ENCODE data around the gene SMOC1. TPM values are rescaled to one million over a fixed set of nuclear protein-coding genes. Genes with fewer than 3 reads are reported as not detected.
"Not testable (repeated sequence)": the region's sequence is repeated elsewhere in the genome, so short reads cannot be mapped to it uniquely, and the experiment has no call there.

The SMOC1 gene
- total RNA-seq, 2 donors from 2014 or later: 25.2 to 29.8 TPM

DNA sequence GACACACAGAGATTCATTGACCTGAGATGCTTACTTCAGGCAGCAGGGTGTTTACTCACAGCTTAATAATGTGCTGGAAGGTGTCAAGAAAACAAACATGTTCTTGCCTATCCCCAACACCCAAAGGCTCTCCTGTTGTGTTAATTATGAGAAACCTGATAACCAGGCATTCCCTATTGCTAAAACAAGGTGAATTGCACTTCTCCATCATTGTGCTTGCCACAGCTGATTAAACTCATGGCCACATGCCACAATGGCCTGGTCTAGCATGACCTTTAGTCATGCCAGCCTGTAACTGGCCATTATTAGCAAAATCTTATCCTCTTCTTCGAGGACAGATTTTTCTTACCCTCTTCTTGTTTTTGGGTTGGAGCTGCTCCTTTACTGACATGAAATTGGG, 21.4 kb downstream of the SMOC1 start:
- Histone ChIP-seq H3K27ac (no peak overlapping the region), H3K36me3 (no peaks in the 10 kb centered on the region), H3K9me3 (peaks cover 9% of the 10 kb centered on the region), H3K4me3 (no peak overlapping the region), H3K27me3 (replicated peaks; ENCODE audit: insufficient read depth) (no peaks in the 10 kb centered on the region), H3K4me1 (ENCODE audit: control insufficient read depth in 1 of 2, low read depth in 2 of 2) (no peaks in the 10 kb centered on the region)
- TF ChIP-seq, protein P1, sequence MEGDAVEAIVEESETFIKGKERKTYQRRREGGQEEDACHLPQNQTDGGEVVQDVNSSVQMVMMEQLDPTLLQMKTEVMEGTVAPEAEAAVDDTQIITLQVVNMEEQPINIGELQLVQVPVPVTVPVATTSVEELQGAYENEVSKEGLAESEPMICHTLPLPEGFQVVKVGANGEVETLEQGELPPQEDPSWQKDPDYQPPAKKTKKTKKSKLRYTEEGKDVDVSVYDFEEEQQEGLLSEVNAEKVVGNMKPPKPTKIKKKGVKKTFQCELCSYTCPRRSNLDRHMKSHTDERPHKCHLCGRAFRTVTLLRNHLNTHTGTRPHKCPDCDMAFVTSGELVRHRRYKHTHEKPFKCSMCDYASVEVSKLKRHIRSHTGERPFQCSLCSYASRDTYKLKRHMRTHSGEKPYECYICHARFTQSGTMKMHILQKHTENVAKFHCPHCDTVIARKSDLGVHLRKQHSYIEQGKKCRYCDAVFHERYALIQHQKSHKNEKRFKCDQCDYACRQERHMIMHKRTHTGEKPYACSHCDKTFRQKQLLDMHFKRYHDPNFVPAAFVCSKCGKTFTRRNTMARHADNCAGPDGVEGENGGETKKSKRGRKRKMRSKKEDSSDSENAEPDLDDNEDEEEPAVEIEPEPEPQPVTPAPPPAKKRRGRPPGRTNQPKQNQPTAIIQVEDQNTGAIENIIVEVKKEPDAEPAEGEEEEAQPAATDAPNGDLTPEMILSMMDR (IDR thresholded peaks at IDR 0.05): no peak
- DNase-seq (ENCODE audit: low spot score) (no peak), ATAC-seq (ENCODE audit: insufficient number of reproducible peaks, low FRiP score, low read depth) (no peak)

DNA sequence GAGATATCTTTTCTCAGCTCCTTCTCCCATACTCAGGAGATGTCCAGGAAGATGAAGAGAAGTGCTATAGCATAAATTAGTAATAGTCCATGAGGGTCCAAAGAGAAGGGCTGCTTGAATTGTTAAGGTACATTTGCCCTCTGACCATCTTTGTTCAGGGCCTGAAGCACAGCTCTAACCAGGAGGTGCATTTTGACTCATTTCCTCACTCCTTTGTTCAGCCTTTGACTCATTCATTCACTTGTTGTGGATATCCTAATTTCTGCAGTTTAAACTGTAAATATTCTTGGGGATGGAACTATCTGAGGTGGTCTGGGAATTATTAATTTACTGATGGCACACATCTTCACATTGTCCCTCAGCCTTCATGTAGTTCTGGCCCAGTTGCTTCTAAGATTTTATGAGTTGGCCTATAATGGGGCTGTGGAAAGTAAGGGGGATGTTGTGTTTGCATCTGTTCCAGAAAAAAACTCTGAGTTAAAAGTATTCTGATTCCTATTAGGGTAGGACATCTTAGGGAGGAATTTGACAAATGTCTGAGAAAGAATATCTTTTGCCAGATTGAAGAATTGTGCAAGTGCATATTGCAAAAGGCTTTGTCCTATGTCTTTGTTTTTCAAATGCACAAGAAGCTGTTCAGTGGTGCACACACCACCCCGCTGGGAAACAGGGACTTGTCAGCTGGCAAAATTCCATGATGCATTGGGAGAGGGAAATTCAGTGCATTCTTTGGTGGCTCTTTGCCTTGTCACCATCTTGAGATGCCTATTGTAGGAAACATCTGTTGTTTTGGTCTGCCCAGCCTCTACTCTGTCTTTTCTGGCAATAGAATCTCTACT, 22.1 kb downstream of the SMOC1 start:
- Histone ChIP-seq H3K36me3 (no peaks in the 10 kb centered on the region), H3K27ac (no peak overlapping the region), H3K4me3 (no peak overlapping the region), H3K4me1 (ENCODE audit: control insufficient read depth in 1 of 2, low read depth in 2 of 2) (no peaks in the 10 kb centered on the region), H3K27me3 (replicated peaks; ENCODE audit: insufficient read depth) (no peaks in the 10 kb centered on the region), H3K9me3 (peaks cover 9% of the 10 kb centered on the region)
- no peak for ATAC-seq (ENCODE audit: insufficient number of reproducible peaks, low FRiP score, low read depth)
- DNase-seq (ENCODE audit: low spot score): no peak
- TF ChIP-seq, protein P1 (IDR thresholded peaks at IDR 0.05): no peak

DNA sequence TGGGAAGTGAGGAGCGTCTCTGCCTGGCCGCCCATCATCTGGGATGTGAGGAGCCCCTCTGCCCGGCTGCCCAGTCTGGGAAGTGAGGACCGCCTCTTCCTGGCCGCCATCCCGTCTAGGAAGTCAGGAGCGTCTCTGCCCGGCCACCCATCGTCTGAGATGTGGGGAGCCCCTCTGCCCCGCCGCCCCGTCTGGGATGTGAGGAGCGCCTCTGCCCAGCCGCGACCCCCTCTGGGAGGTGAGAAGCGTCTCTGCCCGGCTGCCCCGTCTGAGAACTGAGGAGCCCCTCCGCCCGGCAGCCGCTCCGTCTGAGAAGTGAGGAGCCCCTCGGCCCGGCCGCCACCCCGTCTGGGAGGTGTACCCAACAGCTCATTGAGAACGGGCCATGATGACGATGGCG, 23.8 kb downstream of the SMOC1 start:
- not testable (repeated sequence) for H3K9me3 ChIP-seq; ATAC-seq (ENCODE audit: insufficient number of reproducible peaks, low FRiP score, low read depth); H3K4me3 ChIP-seq; DNase-seq (ENCODE audit: low spot score); H3K4me1 ChIP-seq (ENCODE audit: control insufficient read depth in 1 of 2, low read depth in 2 of 2); H3K27ac ChIP-seq; H3K27me3 ChIP-seq (replicated peaks; ENCODE audit: insufficient read depth); H3K36me3 ChIP-seq

DNA sequence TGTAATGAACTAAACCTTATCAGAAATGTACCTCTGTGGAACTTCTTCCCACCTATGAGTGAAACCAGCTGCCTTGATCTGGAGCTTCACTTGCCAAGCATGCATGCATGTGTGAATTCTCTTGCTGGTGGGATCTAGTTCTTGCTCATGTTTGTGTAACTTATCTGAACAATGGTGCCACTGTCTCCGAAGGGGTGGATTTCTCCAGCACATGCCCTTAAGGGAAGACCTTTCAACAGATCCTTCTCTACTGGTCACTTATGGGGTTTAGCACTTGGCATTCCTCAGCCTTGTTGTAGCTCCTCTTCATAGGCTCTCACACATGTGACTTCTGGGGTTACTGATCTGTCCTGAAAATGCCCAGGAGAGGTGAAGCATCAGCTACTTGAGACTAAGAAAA, 25.0 kb downstream of the SMOC1 start:
- no peak overlapping the region for H3K4me3 ChIP-seq
- TF ChIP-seq, protein P1 (IDR thresholded peaks at IDR 0.05): no peak
- no peaks in the 10 kb centered on the region for H3K4me1 ChIP-seq (ENCODE audit: control insufficient read depth in 1 of 2, low read depth in 2 of 2)
- H3K9me3 ChIP-seq: no peaks in the 10 kb centered on the region
- no peak overlapping the region for H3K27ac ChIP-seq
- H3K27me3 ChIP-seq (replicated peaks; ENCODE audit: insufficient read depth): no peaks in the 10 kb centered on the region
- ATAC-seq (ENCODE audit: insufficient number of reproducible peaks, low FRiP score, low read depth) (no peak), DNase-seq (ENCODE audit: low spot score) (no peak)
- H3K36me3 ChIP-seq: no peaks in the 10 kb centered on the region

DNA sequence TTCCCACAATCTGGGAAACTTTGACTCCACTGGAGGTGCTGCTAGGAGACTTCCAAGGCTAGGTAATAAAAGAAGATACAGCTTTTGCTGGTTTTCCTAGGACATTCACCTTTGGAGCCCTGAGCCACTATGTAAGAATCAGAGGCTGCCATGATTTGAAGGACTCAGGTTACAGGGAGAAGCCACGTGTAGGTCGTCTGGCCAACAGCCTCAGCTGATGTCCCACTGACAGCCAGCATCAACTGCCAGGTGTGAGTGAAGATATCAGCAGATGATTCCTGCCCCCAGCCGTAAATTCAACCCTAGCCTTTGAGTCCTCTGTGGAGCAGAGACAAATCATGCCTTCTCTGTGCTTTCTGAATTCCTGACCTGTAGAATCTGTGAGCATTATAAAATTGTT, 27.0 kb downstream of the SMOC1 start:
- H3K27ac ChIP-seq: no peak overlapping the region
- no peaks in the 10 kb centered on the region for H3K27me3 ChIP-seq (replicated peaks; ENCODE audit: insufficient read depth)
- no peaks in the 10 kb centered on the region for H3K36me3 ChIP-seq
- no peaks in the 10 kb centered on the region for H3K4me1 ChIP-seq (ENCODE audit: control insufficient read depth in 1 of 2, low read depth in 2 of 2)
- no peak overlapping the region for H3K4me3 ChIP-seq
- no peak for ATAC-seq (ENCODE audit: insufficient number of reproducible peaks, low FRiP score, low read depth)
- no peaks in the 10 kb centered on the region for H3K9me3 ChIP-seq
- no peak for DNase-seq (ENCODE audit: low spot score)
- TF ChIP-seq, protein P1 (IDR thresholded peaks at IDR 0.05): no peak

All from thoracic aorta (tissue), 2 donors.